Measurements from ENCODE around the gene SOX5. TPM values are rescaled to one million over a fixed set of nuclear protein-coding genes. Genes with fewer than 3 reads are reported as not detected.
"Not testable (repeated sequence)": the region's sequence is repeated elsewhere in the genome, so short reads cannot be mapped to it uniquely, and the experiment has no call there.

The SOX5 gene
- total and polyA plus RNA-seq, 2 donors = 0.64 to 2.0 TPM

DNA sequence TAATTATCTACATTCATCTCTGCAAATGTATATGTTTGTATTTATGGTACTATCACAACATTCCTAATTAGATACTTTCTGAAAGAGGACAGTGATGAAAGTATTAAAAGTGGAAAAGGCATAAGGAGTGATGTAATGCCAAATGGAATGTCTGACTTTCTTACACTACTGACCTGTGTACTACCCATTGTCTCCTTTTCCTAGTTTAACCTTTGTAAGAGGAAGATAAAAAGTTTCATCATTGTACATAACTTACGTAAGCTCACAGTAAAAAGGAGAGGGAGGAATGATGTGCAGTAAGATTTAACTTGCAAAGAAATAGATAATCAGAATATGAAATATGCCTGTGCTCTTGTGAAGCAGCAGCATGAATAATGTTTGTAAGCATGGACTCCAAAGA is 55.9 kb downstream of the SOX5 start:
- H3K4me1 ChIP-seq (ENCODE audit: control insufficient read depth in 2 of 2, insufficient read depth in 2 of 2, low read length in 2 of 2) = no peaks in the 10 kb centered on the region
- H3K4me3 ChIP-seq (ENCODE audit: low read length in 2 of 2) = no peak overlapping the region
- H3K27me3 ChIP-seq (ENCODE audit: control insufficient read depth in 2 of 2, insufficient read depth in 1 of 2, low read length in 1 of 2) = no peaks in the 10 kb centered on the region
- no peak for DNase-seq (ENCODE audit: low read depth in 6 of 9, low spot score in 9 of 9)
- 100% methylated on average over 1 of the region's 1 CpG for WGBS
- no peak overlapping the region for H3K27ac ChIP-seq (ENCODE audit: low read depth in 1 of 2, low read length in 1 of 2)
- H3K9me3 ChIP-seq (ENCODE audit: control insufficient read depth in 2 of 2, insufficient read depth in 1 of 2, low read length in 1 of 2) = no peaks in the 10 kb centered on the region
- H3K36me3 ChIP-seq (ENCODE audit: control insufficient read depth in 2 of 2, insufficient read depth in 2 of 2, low read length in 1 of 2) = no peaks in the 10 kb centered on the region

DNA sequence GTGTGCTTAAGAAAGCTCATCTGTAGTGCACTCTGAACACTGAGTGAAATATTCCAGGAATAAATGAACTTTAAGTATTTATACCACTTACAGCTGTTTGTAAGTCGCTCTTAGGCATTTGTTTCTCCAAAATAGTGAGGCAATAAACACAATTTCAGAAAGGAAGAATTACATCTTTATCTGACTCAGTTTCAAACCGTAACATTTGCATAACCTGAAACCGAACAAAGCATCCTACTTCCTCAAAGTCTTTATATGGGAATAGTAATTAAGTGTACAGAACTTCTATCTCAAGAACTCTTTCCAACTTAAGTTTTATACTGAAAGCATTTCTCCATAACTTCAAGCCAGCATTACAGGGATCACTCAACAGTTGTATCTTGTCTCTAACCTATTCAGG is 58.4 kb downstream of the SOX5 start:
- H3K9me3 ChIP-seq (ENCODE audit: control insufficient read depth in 2 of 2, insufficient read depth in 1 of 2, low read length in 1 of 2) = no peaks in the 10 kb centered on the region
- no peaks in the 10 kb centered on the region for H3K27me3 ChIP-seq (ENCODE audit: control insufficient read depth in 2 of 2, insufficient read depth in 1 of 2, low read length in 1 of 2)
- 93% methylated on average over 3 of the region's 3 CpGs for WGBS
- no peaks in the 10 kb centered on the region for H3K36me3 ChIP-seq (ENCODE audit: control insufficient read depth in 2 of 2, insufficient read depth in 2 of 2, low read length in 1 of 2)
- no peak overlapping the region for H3K27ac ChIP-seq (ENCODE audit: low read depth in 1 of 2, low read length in 1 of 2)
- no peak for DNase-seq (ENCODE audit: low read depth in 6 of 9, low spot score in 9 of 9)
- no peaks in the 10 kb centered on the region for H3K4me1 ChIP-seq (ENCODE audit: control insufficient read depth in 2 of 2, insufficient read depth in 2 of 2, low read length in 2 of 2)
- no peak overlapping the region for H3K4me3 ChIP-seq (ENCODE audit: low read length in 2 of 2)

DNA sequence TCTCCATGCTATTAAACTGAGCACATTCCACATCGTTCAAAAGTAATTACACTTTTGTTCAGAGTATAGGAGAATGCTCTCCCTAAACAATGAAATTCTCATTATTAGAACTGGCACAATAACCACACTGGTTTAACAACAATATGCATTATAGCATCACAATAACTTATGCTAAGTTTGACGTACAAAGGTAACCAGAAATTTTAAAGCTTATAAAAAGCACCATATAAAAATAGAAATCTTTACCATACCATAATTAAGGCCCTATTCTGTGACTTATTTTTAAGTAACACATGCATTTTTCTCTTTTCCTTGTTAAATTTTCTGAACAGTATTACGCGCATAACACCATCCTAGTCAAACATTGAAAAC is 60.4 kb downstream of the SOX5 start:
- Histone ChIP-seq H3K27ac (ENCODE audit: low read depth in 1 of 2, low read length in 1 of 2) (no peak overlapping the region), H3K4me3 (ENCODE audit: low read length in 2 of 2) (no peak overlapping the region), H3K4me1 (ENCODE audit: control insufficient read depth in 2 of 2, insufficient read depth in 2 of 2, low read length in 2 of 2) (no peaks in the 10 kb centered on the region), H3K36me3 (ENCODE audit: control insufficient read depth in 2 of 2, insufficient read depth in 2 of 2, low read length in 1 of 2) (no peaks in the 10 kb centered on the region), H3K9me3 (ENCODE audit: control insufficient read depth in 2 of 2, insufficient read depth in 1 of 2, low read length in 1 of 2) (no peaks in the 10 kb centered on the region), H3K27me3 (ENCODE audit: control insufficient read depth in 2 of 2, insufficient read depth in 1 of 2, low read length in 1 of 2) (no peaks in the 10 kb centered on the region)
- WGBS = 93% methylated on average over 4 of the region's 4 CpGs
- DNase-seq (ENCODE audit: low read depth in 6 of 9, low spot score in 9 of 9) = no peak

DNA sequence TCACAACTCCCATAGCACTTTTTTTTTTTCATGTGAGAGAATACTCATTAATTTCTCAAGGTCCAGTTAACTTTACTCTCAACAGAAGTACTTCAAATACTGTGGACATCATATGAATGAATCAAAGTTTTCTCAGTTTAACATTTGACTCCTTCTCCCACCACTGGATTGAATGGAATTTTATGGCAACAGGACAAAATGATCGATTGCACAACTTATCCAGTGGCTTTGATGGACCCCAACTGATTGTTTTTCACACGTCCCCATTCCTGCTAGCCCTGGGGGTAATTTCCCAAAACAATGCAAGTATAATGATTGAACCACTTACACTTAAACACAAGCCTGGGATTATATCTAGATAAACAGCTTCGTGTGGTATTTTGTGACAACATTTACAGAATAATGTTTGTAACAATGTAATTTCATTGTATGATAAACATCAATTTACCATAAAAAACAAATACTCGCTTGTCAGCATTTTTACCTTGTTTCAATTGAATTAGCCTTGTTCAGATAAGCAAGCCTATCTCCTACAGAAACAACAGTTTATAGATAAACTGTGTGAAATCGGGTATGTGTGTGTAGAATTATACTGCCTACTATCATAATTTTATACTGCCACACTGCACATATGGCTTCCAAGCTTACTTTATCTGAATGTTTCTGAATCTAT is 60.9 kb downstream of the SOX5 start:
- Histone ChIP-seq H3K36me3 (ENCODE audit: control insufficient read depth in 2 of 2, insufficient read depth in 2 of 2, low read length in 1 of 2) (no peaks in the 10 kb centered on the region), H3K4me1 (ENCODE audit: control insufficient read depth in 2 of 2, insufficient read depth in 2 of 2, low read length in 2 of 2) (no peaks in the 10 kb centered on the region), H3K27ac (ENCODE audit: low read depth in 1 of 2, low read length in 1 of 2) (no peak overlapping the region), H3K27me3 (ENCODE audit: control insufficient read depth in 2 of 2, insufficient read depth in 1 of 2, low read length in 1 of 2) (no peaks in the 10 kb centered on the region), H3K9me3 (ENCODE audit: control insufficient read depth in 2 of 2, insufficient read depth in 1 of 2, low read length in 1 of 2) (no peaks in the 10 kb centered on the region), H3K4me3 (ENCODE audit: low read length in 2 of 2) (no peak overlapping the region)
- DNase-seq (ENCODE audit: low read depth in 6 of 9, low spot score in 9 of 9) = no peak
- WGBS = 91% methylated on average over 5 of the region's 5 CpGs

DNA sequence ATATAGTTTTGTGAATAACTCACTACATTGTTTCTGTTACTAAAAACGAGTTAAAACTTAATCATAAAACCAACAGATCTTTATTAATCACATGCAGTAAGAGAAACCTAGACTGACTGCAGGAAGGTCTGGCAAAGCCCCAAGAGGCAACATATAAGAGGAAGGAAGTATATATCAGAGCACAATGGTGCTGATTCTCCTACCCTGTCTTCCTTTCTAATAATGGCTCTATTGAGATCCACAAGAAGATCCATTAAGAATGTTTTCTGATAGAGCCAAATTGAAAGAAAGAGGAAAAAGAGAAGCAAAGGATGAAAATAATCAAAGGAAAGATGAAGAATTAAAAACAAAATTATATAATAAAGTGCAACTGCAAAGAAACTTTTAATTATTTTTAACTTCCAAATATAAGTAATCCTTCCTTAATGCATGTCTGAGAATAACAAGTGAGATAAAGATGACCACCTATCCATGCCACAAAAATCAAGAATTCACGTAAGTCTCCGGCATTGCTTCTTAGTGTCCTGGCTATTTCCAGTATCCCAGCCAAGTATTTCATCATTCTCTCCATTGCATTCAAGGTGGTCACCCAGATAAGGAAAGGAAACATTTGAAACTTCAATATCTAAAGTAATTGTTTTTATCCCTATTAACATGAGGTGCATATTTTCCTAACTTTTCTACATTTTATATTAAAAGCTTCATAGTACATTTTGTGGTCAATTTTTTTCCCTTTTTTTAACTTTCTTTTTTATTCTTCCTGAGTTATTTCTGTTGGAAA is 62.2 kb downstream of the SOX5 start:
- H3K36me3 ChIP-seq (ENCODE audit: control insufficient read depth in 2 of 2, insufficient read depth in 2 of 2, low read length in 1 of 2) = no peaks in the 10 kb centered on the region
- WGBS = 65% methylated on average over 3 of the region's 3 CpGs
- no peak for DNase-seq (ENCODE audit: low read depth in 6 of 9, low spot score in 9 of 9)
- no peaks in the 10 kb centered on the region for H3K9me3 ChIP-seq (ENCODE audit: control insufficient read depth in 2 of 2, insufficient read depth in 1 of 2, low read length in 1 of 2)
- no peaks in the 10 kb centered on the region for H3K4me1 ChIP-seq (ENCODE audit: control insufficient read depth in 2 of 2, insufficient read depth in 2 of 2, low read length in 2 of 2)
- no peak overlapping the region for H3K4me3 ChIP-seq (ENCODE audit: low read length in 2 of 2)
- H3K27ac ChIP-seq (ENCODE audit: low read depth in 1 of 2, low read length in 1 of 2) = no peak overlapping the region
- H3K27me3 ChIP-seq (ENCODE audit: control insufficient read depth in 2 of 2, insufficient read depth in 1 of 2, low read length in 1 of 2) = no peaks in the 10 kb centered on the region

DNA sequence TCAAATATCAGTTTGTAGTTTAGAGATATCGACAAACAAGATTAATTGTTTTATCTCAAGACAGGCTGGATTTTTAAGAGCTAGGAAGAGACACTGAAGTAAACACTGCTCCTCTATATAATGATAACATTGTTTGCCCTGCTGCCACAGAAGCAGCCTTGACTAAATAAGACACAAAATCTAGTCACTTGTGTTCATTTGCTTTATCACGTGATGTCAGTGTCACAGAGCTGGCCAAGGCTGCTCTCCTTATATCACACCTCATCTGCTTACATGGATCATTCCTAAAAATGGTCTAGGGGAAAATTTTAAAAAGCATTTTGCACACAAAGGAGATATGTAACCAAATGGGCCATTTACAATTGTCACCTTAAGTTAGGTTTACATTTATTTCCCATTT is 64.1 kb downstream of the SOX5 start:
- Histone ChIP-seq H3K4me3 (ENCODE audit: low read length in 2 of 2) (no peak overlapping the region), H3K27me3 (ENCODE audit: control insufficient read depth in 2 of 2, insufficient read depth in 1 of 2, low read length in 1 of 2) (no peaks in the 10 kb centered on the region), H3K36me3 (ENCODE audit: control insufficient read depth in 2 of 2, insufficient read depth in 2 of 2, low read length in 1 of 2) (no peaks in the 10 kb centered on the region), H3K9me3 (ENCODE audit: control insufficient read depth in 2 of 2, insufficient read depth in 1 of 2, low read length in 1 of 2) (no peaks in the 10 kb centered on the region), H3K4me1 (ENCODE audit: control insufficient read depth in 2 of 2, insufficient read depth in 2 of 2, low read length in 2 of 2) (no peaks in the 10 kb centered on the region), H3K27ac (ENCODE audit: low read depth in 1 of 2, low read length in 1 of 2) (no peak overlapping the region)
- no peak for DNase-seq (ENCODE audit: low read depth in 6 of 9, low spot score in 9 of 9)
- WGBS = 94% methylated on average over 2 of the region's 2 CpGs

DNA sequence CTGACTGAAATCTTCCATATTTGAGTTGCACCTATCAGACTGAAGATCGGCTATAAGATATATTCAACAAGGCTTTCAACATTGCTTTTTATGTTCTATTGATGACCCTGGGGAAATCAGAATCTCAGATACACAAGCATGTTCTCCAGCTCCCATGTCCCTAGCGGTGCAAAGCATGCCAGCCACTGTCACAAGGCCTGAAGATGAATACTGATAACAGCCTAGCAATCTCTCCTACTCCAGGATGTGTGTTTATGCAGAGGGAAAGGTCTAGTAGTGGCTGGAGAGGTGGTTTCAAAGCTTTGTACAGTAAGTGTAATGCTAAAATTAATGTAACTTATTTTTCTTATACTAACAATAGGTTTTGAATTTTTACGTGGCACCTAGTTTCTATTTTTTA is 64.6 kb downstream of the SOX5 start:
- WGBS = 94% methylated on average over 3 of the region's 3 CpGs
- Histone ChIP-seq H3K4me3 (ENCODE audit: low read length in 2 of 2) (no peak overlapping the region), H3K9me3 (ENCODE audit: control insufficient read depth in 2 of 2, insufficient read depth in 1 of 2, low read length in 1 of 2) (no peaks in the 10 kb centered on the region), H3K36me3 (ENCODE audit: control insufficient read depth in 2 of 2, insufficient read depth in 2 of 2, low read length in 1 of 2) (no peaks in the 10 kb centered on the region), H3K27me3 (ENCODE audit: control insufficient read depth in 2 of 2, insufficient read depth in 1 of 2, low read length in 1 of 2) (no peaks in the 10 kb centered on the region), H3K4me1 (ENCODE audit: control insufficient read depth in 2 of 2, insufficient read depth in 2 of 2, low read length in 2 of 2) (no peaks in the 10 kb centered on the region), H3K27ac (ENCODE audit: low read depth in 1 of 2, low read length in 1 of 2) (no peak overlapping the region)
- no peak for DNase-seq (ENCODE audit: low read depth in 6 of 9, low spot score in 9 of 9)

DNA sequence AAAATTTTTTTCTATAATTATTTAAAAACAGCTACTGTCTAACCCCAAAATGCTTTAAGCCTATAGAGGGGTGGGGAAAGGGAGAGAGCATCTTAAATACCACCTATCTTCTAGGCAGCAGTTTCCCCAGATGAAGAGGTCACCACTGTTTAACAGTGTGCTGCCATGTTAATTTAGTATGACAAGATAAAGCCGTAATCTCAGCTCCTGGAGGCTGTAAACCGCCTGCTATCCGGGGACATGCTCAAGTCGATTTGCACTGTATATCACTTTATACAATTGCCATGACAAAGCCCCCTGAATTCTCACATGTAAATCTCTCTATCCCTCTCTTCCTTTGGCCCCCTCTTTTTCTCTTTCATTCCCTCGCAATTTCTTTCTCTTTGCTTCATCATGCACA is 68.5 kb downstream of the SOX5 start:
- no peaks in the 10 kb centered on the region for H3K4me1 ChIP-seq (ENCODE audit: control insufficient read depth in 2 of 2, insufficient read depth in 2 of 2, low read length in 2 of 2)
- H3K4me3 ChIP-seq (ENCODE audit: low read length in 2 of 2) = no peak overlapping the region
- WGBS = 92% methylated on average over 5 of the region's 5 CpGs
- no peak for DNase-seq (ENCODE audit: low read depth in 6 of 9, low spot score in 9 of 9)
- H3K27me3 ChIP-seq (ENCODE audit: control insufficient read depth in 2 of 2, insufficient read depth in 1 of 2, low read length in 1 of 2) = no peaks in the 10 kb centered on the region
- no peaks in the 10 kb centered on the region for H3K9me3 ChIP-seq (ENCODE audit: control insufficient read depth in 2 of 2, insufficient read depth in 1 of 2, low read length in 1 of 2)
- no peaks in the 10 kb centered on the region for H3K36me3 ChIP-seq (ENCODE audit: control insufficient read depth in 2 of 2, insufficient read depth in 2 of 2, low read length in 1 of 2)
- H3K27ac ChIP-seq (ENCODE audit: low read depth in 1 of 2, low read length in 1 of 2) = no peak overlapping the region

DNA sequence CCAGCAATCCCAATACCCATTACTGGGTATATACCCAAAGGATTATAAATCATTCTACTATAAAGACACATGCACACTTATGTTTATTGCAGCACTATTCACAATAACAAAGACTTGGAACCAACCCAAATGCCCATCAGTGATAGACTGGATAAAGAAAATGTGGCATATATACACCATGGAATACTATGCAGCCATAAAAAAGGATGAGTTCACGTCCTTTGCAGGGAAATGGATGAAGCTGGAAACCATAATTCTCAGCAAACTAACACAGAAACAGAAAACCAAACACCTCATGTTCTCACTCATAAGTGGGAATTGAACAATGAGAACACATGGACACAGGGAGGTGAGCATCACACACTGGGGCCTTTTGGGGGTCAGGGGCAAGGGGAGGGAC is 72.9 kb downstream of the SOX5 start:
- not testable (repeated sequence) for DNase-seq (ENCODE audit: low read depth in 6 of 9, low spot score in 9 of 9); H3K27ac ChIP-seq (ENCODE audit: low read depth in 1 of 2, low read length in 1 of 2)
- 81% methylated on average over 1 of the region's 1 CpG for WGBS

More for the DNA sequence above, 72.9 kb downstream of the SOX5 start:
- not testable (repeated sequence) for H3K4me1 ChIP-seq (ENCODE audit: control insufficient read depth in 2 of 2, insufficient read depth in 2 of 2, low read length in 2 of 2); H3K36me3 ChIP-seq (ENCODE audit: control insufficient read depth in 2 of 2, insufficient read depth in 2 of 2, low read length in 1 of 2); H3K9me3 ChIP-seq (ENCODE audit: control insufficient read depth in 2 of 2, insufficient read depth in 1 of 2, low read length in 1 of 2); H3K4me3 ChIP-seq (ENCODE audit: low read length in 2 of 2); H3K27me3 ChIP-seq (ENCODE audit: control insufficient read depth in 2 of 2, insufficient read depth in 1 of 2, low read length in 1 of 2)

Measured in thymus (tissue), 11 donors.